MCF 10A (cell line): ENCODE measurements around the gene MBD3L3. TPM values are rescaled to one million over a fixed set of nuclear protein-coding genes. Genes with fewer than 3 reads are reported as not detected.

Experiments used
- BruUV-seq: library from RNA; stranded (reverse); fragments of 400-500 nt; replicated peaks from 2 replicates; lab custom pipeline; 2021; lab: Mats Ljungman, UMichigan
- CTCF ChIA-PET: fragments of 300-600 bp; sonication (Branson Sonifier 250); formaldehyde crosslinking; extraction: SDS; loops from one replicate; lab custom pipeline; 2021; ENCODE audit warnings: antibody characterized with exemption, inconsistent platforms; lab: Yijun Ruan, JAX
- POLR2A ChIA-PET: fragments of 300-600, 350-650 bp; sonication (Branson Sonifier 250); formaldehyde crosslinking; extraction: SDS; loops from one replicate; lab custom pipeline; 2020; ENCODE audit warnings: antibody characterized with exemption, inconsistent platforms; lab: Yijun Ruan, JAX
- DNase-seq: peaks from one replicate; pipeline ENCODE4 v3.0.0-alpha.2; 2018; ENCODE audit not compliant: unreplicated experiment
- H3K27ac Mint-ChIP-seq: one replicate; pipeline ENCODE4 v1.8.0; 2022; ENCODE audit warnings: mild to moderate bottlenecking, low read depth, mixed read lengths; ENCODE audit not compliant: unreplicated experiment
- H3K27me3 Mint-ChIP-seq: one replicate; pipeline ENCODE4 v1.8.0; 2022; ENCODE audit warnings: mixed read lengths; ENCODE audit not compliant: insufficient read depth, unreplicated experiment
- H3K36me3 Mint-ChIP-seq: one replicate; pipeline ENCODE4 v1.8.0; 2022; ENCODE audit warnings: mild to moderate bottlenecking, moderate library complexity, mixed read lengths; ENCODE audit not compliant: insufficient read depth, unreplicated experiment
- H3K4me1 Mint-ChIP-seq: one replicate; pipeline ENCODE4 v1.8.0; 2022; ENCODE audit warnings: mixed read lengths; ENCODE audit not compliant: insufficient read depth, unreplicated experiment
- H3K4me3 Mint-ChIP-seq: one replicate; pipeline ENCODE4 v1.8.0; 2022; ENCODE audit warnings: mild to moderate bottlenecking, moderate library complexity, mixed read lengths; ENCODE audit not compliant: unreplicated experiment
- H3K9me3 Mint-ChIP-seq: one replicate; pipeline ENCODE4 v1.8.0; 2022; ENCODE audit warnings: mixed read lengths; ENCODE audit not compliant: unreplicated experiment
- intact Hi-C: fragments of 100-400 bp; cut with micrococcal nuclease; formaldehyde crosslinking; loops from 2 replicates; pipeline ENCODE4 v1.14.1; 2022
- total RNA-seq: library from RNA; stranded (reverse); gene quantifications from 2 replicates; pipeline ENCODE4 v1.2.3, GENCODE V29; 2022
- TF ChIP-seq, protein P1 (sequence below): fragments of 200-600 bp; IDR thresholded peaks from one replicate; pipeline ENCODE4 v1.8.0; 2022; ENCODE audit warnings: antibody characterized with exemption, mild to moderate bottlenecking; ENCODE audit not compliant: unreplicated experiment

The MBD3L3 gene
- total RNA-seq, 1 experiment from 2014 or later, result not detected

DNA sequence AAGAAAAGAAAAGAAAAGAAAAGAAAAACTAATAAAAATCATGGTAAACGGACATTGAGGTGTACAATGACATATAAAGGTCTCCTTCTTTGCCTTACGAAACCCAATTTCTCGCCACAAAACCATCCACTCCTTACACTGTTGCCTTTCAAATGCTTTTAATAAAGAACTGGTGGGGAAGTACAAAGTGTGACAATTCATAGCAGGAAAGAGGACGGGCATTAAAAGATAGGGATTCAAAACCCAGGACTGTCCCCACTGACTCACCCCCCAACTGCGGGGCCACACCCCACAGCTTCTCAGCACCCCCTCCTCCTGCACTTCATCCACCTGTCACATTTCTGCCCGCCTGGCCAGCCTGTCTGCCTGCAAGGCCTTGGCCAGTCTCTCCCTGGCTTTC, 39.6 kb downstream of the MBD3L3 start:
- Mint-ChIP-seq H3K4me1 (peaks cover under 1% of the 10 kb centered on the region), H3K36me3 (no peaks in the 10 kb centered on the region), H3K27me3 (no peaks in the 10 kb centered on the region), H3K27ac (no peak overlapping the region), H3K4me3 (no peak overlapping the region), H3K9me3 (no peaks in the 10 kb centered on the region)
- ChIA-PET POLR2A (no interaction called here), CTCF (no interaction called here)
- DNase-seq, result no peak
- TF ChIP-seq, protein P1, sequence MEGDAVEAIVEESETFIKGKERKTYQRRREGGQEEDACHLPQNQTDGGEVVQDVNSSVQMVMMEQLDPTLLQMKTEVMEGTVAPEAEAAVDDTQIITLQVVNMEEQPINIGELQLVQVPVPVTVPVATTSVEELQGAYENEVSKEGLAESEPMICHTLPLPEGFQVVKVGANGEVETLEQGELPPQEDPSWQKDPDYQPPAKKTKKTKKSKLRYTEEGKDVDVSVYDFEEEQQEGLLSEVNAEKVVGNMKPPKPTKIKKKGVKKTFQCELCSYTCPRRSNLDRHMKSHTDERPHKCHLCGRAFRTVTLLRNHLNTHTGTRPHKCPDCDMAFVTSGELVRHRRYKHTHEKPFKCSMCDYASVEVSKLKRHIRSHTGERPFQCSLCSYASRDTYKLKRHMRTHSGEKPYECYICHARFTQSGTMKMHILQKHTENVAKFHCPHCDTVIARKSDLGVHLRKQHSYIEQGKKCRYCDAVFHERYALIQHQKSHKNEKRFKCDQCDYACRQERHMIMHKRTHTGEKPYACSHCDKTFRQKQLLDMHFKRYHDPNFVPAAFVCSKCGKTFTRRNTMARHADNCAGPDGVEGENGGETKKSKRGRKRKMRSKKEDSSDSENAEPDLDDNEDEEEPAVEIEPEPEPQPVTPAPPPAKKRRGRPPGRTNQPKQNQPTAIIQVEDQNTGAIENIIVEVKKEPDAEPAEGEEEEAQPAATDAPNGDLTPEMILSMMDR, result no peak
- BruUV-seq, result no TSS peak
- intact Hi-C loops, result no loop called here

DNA sequence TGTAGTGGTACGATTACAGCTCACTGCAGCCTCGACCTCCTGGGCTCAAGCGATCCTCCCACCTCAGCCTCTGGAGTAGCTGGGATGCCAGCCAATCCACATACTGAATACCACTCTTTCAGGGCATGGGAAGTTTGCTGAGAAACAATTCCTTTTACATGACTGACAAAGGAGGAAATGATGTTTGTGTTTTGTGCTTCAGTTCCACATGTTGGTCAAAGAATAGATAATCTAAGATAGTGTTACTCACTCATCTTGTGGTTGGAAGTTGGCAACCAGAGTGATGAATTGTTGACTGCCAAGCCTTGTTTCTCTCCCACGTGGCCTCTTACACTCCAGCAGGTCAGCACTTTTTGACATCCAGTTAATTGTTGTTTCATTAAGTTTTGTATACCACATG, 44.8 kb downstream of the MBD3L3 start:
- TF ChIP-seq, protein P1, result no peak
- H3K4me3 Mint-ChIP-seq, result no peak overlapping the region
- no TSS peak for BruUV-seq
- H3K9me3 Mint-ChIP-seq, result no peaks in the 10 kb centered on the region
- H3K27me3 Mint-ChIP-seq, result no peaks in the 10 kb centered on the region
- H3K27ac Mint-ChIP-seq, result no peak overlapping the region
- H3K36me3 Mint-ChIP-seq, result no peaks in the 10 kb centered on the region
- POLR2A ChIA-PET, result interaction anchor here (0.9 kb wide), 1 partner anchor 8 kb away, joined by 3 read pairs; no protein-coding TSS in a partner anchor
- CTCF ChIA-PET, result no interaction called here
- intact Hi-C loops, result no loop called here
- H3K4me1 Mint-ChIP-seq, result peaks cover 5% of the 10 kb centered on the region
- DNase-seq, result peak; percentile 75

DNA sequence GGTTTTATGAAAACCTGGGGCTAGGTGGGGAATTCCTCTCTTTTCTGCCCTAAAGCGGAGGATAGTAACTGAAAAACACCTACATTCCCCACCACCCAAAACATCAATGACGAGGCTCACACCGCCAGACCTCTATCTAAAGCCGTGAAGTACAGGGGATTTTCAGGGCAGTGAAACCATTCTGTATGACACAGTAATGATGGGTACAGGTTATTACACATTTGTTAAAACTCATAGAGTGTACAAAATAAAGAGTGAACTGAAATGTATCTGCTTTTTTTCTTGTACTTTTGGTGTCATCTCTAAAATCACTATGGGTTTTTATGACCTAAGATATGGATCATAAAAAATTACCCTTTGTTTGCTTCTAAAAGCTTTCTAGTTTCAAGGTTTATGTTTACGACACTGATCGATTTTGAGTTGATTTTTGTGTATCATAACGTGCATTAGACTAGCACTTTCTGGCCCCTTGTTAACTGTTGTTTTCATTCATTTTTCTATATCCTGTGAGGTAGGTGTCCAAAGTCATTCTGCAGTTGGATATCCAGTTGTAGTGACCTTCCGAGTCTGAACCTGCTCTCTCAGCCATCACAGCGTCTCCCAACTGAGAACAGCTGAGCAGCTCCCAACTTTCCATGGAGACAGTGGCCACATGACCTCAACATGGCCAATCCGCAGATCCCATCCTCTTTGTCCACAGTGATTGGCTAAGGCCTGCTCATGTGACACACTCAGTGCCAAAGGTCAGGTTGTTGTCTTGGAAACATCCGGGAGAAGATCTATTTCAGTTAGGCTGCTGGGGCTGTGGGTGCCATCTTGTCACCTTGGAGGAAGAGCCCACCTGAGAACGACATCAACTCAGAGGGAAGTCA, 47.5 kb downstream of the MBD3L3 start:
- POLR2A ChIA-PET, result no interaction called here
- Mint-ChIP-seq H3K9me3 (no peaks in the 10 kb centered on the region), H3K27ac (no peak overlapping the region), H3K27me3 (no peaks in the 10 kb centered on the region), H3K36me3 (no peaks in the 10 kb centered on the region), H3K4me1 (peaks cover 5% of the 10 kb centered on the region), H3K4me3 (no peak overlapping the region)
- CTCF ChIA-PET, result no interaction called here
- TF ChIP-seq, protein P1, result no peak
- no TSS peak for BruUV-seq
- intact Hi-C loops, result no loop called here
- DNase-seq, result no peak

DNA sequence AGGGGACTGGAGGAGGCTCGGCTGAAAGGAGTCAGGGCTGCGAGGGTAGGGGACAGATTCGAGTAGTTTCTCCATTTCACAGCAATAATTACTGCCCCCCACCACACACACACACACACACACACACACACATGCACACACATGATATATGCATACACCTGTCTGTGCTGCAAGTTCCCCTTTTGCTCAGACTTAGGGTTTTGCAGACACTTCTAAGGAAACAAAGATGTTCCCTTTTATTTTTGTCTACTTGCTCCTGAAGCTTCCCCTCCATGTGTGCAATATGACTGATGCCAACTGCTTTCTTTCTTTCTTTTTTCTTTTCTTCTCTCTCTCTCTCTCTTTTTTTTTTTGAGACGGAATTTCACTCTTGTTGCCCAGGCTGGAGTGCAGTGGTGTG, 50.6 kb downstream of the MBD3L3 start:
- Mint-ChIP-seq H3K4me1 (no peaks in the 10 kb centered on the region), H3K27ac (no peak overlapping the region), H3K27me3 (no peaks in the 10 kb centered on the region), H3K4me3 (no peak overlapping the region), H3K9me3 (no peaks in the 10 kb centered on the region), H3K36me3 (no peaks in the 10 kb centered on the region)
- intact Hi-C loops, result no loop called here
- no peak for DNase-seq
- no TSS peak for BruUV-seq
- CTCF ChIA-PET, result no interaction called here
- TF ChIP-seq, protein P1, result no peak
- POLR2A ChIA-PET, result no interaction called here

Other genes starting within 250 kb of the MBD3L3 start
- gene ADGRE1, start 171.1 kb downstream of the MBD3L3 start, total RNA-seq, result not detected in 2 replicates
- gene MBD3L2B, start 37.2 kb downstream of the MBD3L3 start, total RNA-seq, result not detected in 2 replicates
- not detected in 2 replicates for gene MBD3L5, start 28.1 kb downstream of the MBD3L3 start, total RNA-seq
- gene MBD3L4, start 18.5 kb downstream of the MBD3L3 start, total RNA-seq, result not detected in 2 replicates
- not detected in 2 replicates for gene MBD3L2, start 9.4 kb downstream of the MBD3L3 start, total RNA-seq
- gene ZNF557, start 11.0 kb upstream of the MBD3L3 start, total RNA-seq, result 9.6 and 11.8 TPM in 2 replicates
- 8.8 and 11.8 TPM in 2 replicates for gene INSR, start 235.7 kb upstream of the MBD3L3 start, total RNA-seq